ENCODE measurements around the gene FADS1. TPM values are rescaled to one million over a fixed set of nuclear protein-coding genes. Genes with fewer than 3 reads are reported as not detected.
A peak's percentile ranks its signal among the peaks of the same experiment; 100 is the strongest.

Gene FADS1
- total and polyA plus RNA-seq, 4 donors, result 11.8 to 61.1 (median 32.0) TPM

DNA sequence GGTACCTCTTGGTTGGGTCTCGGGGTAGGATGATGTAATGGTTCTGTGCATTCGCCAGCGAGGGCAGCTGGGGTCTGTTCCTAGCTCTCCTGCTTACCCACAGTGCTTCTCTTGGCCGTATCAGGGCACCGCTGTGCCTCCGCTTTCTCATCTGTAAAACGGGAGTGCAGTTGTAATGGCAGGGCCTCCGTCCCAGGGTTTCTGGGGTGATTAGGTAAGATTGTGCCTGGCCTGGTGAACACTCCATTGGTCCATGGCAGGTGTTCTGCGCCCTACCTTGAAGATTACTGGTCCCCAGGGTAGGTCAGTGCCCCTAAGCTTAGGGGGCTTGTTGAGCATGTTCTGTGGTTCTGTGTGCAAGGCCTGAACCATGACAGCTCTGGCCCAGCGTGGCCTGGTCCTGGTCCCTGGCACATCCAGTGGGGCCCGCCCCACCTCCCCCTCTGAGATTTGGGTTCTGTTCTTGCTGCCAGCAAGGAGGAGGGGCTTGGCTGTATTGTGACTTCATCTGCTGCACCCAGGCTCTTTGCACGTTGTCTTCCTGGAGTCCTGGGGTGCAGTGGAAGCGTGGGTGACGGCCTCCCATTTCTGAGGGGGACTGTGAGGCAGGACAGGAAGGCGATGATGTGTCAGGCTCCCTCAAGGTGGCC is 59.5 kb downstream of the FADS1 start:
- no peak overlapping the region for H3K27ac ChIP-seq (ENCODE audit: low read depth in 1 of 2, low read length in 2 of 2)
- DNase-seq, result no peak
- H3K4me1 ChIP-seq (ENCODE audit: control insufficient read depth in 1 of 2, insufficient read depth in 2 of 2, low read length in 2 of 2), result no peaks in the 10 kb centered on the region

DNA sequence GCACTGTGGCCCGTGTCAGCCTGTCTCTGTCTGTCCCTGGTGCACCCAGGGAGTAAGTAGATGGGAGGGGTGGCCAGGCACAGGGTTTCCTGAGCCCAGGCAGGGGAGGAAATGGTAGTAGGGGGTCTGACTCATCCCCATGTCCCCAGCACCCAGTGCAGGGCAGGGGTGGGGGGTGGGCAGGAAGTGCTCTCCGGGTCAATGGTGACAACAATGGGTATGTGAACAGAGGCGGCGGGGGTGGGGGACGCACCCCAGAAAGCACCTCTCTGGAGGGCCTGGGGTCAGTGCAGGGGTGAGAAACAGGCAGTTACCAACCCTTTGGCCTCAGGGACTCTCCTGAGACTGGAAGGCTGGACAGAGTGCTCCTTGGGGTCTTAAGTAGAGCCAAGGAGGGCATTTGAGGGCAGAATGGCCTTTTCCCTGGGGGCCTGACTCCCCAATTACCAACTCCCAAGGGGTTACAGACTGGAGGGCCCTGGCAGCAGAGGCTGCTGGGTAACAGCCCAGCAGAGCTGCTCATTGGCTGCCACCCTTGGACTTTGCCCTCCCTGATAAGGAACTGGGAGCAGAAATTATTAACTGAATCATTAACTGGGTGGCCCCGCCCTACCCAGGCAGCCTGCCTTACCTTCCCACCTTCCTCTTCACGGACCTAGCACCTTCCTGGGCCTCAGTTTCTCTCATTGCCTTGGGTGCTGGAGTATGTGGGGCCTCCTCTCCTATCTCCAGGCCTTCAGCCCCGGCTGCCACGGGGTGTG is 60.2 kb downstream of the FADS1 start:
- Histone ChIP-seq H3K36me3 (ENCODE audit: control insufficient read depth in 1 of 2, insufficient read depth in 2 of 2, low read length in 1 of 2) (no peaks in the 10 kb centered on the region), H3K27ac (ENCODE audit: low read depth in 1 of 2, low read length in 2 of 2) (no peak overlapping the region), H3K4me3 (ENCODE audit: low read length in 2 of 2) (no peak overlapping the region), H3K9me3 (ENCODE audit: control insufficient read depth, low read length) (no peaks in the 10 kb centered on the region), H3K27me3 (ENCODE audit: control insufficient read depth in 1 of 2, insufficient read depth in 2 of 2, low read length in 1 of 2) (no peaks in the 10 kb centered on the region), H3K4me1 (ENCODE audit: control insufficient read depth in 1 of 2, insufficient read depth in 2 of 2, low read length in 2 of 2) (no peaks in the 10 kb centered on the region)
- DNase-seq, result no peak
- 75 to 78% methylated on average over 9 of the region's 9 CpGs for WGBS, 2 donors
- intact Hi-C loops (cut with DNase I), result no loop called here
- ATAC-seq (ENCODE audit: low FRiP score), result no peak

More for the DNA sequence above, 59.5 kb downstream of the FADS1 start:
- H3K4me3 ChIP-seq (ENCODE audit: low read length in 2 of 2), result no peak overlapping the region
- no peaks in the 10 kb centered on the region for H3K36me3 ChIP-seq (ENCODE audit: control insufficient read depth in 1 of 2, insufficient read depth in 2 of 2, low read length in 1 of 2)
- no peak for ATAC-seq (ENCODE audit: low FRiP score)
- intact Hi-C loops (cut with DNase I), result no loop called here
- 73 to 76% methylated on average over 15 of the region's 15 CpGs for WGBS, 2 donors
- no peaks in the 10 kb centered on the region for H3K27me3 ChIP-seq (ENCODE audit: control insufficient read depth in 1 of 2, insufficient read depth in 2 of 2, low read length in 1 of 2)
- H3K9me3 ChIP-seq (ENCODE audit: control insufficient read depth, low read length), result no peaks in the 10 kb centered on the region

DNA sequence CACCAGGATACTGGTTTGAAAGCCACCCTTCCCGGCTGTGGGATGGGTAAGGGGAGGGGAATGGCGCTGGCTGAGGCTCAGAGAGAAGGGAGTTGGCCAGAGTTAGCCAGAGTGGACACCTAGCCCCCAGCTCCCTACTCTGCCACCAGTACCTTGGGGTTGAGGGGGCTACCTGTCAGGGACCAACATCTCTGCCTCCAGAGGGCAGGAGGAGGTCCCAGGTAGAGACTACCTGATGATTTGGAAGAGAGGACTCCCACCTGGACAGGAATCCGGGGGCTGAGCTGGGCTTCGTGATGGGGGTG is 60.7 kb downstream of the FADS1 start:
- H3K27ac ChIP-seq (ENCODE audit: low read depth in 1 of 2, low read length in 2 of 2), result no peak overlapping the region
- intact Hi-C loops (cut with DNase I), result no loop called here
- no peaks in the 10 kb centered on the region for H3K4me1 ChIP-seq (ENCODE audit: control insufficient read depth in 1 of 2, insufficient read depth in 2 of 2, low read length in 2 of 2)
- no peak for ATAC-seq (ENCODE audit: low FRiP score)
- no peak overlapping the region for H3K4me3 ChIP-seq (ENCODE audit: low read length in 2 of 2)
- H3K9me3 ChIP-seq (ENCODE audit: control insufficient read depth, low read length), result no peaks in the 10 kb centered on the region
- no peaks in the 10 kb centered on the region for H3K36me3 ChIP-seq (ENCODE audit: control insufficient read depth in 1 of 2, insufficient read depth in 2 of 2, low read length in 1 of 2)
- WGBS, 2 donors, result 88 to 92% methylated on average over 4 of the region's 4 CpGs
- no peaks in the 10 kb centered on the region for H3K27me3 ChIP-seq (ENCODE audit: control insufficient read depth in 1 of 2, insufficient read depth in 2 of 2, low read length in 1 of 2)
- DNase-seq, result no peak

DNA sequence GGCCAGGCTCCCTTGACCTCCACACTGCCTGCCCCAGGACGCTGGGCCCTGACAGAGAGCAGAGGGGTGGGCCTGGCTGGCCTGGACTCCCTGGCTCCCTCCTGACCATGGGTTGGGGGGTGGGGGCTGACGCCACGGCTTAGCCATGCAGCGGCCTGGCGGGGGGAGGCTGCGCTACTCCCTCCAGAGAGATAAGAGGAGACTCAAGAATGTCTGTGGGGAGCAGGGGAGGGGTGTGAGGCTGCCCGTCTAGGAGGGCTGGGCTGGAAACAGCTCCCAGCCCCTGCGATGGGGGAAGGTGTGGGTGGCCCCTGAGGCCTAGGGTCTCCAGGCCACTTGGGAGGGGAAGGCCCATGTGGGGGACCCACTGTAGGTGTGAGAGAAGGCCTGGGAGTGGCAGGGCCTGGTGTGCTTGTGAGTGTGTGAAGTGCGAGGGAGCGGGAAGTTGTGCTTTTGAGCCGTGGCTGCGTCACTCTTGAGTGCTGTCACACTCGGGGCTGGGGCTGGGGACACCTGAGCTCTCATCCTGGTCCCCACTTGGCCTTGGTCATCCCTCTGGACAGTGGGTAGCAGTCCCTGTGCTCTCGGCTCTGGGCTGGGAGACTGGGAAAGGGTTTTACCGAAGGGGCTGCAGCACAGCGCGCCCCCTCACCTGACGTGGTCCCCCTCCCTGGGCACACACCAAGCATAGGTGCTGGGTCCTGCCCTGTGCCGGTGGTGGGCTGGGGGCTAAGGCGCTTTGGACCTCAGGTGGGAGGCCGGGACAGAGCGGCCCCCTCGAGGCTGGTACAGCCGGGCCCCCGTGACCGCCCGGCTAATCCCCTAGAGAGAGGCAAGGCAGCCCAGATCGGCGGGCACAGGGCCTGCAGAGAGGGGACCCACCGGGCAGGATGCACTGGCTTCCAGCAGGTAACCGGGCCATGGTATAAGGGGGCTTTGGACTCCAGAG is 62.0 kb downstream of the FADS1 start:
- H3K4me3 ChIP-seq (ENCODE audit: low read length in 2 of 2), result no peak overlapping the region
- H3K36me3 ChIP-seq (ENCODE audit: control insufficient read depth in 1 of 2, insufficient read depth in 2 of 2, low read length in 1 of 2), result no peaks in the 10 kb centered on the region
- DNase-seq (no peak), ATAC-seq (ENCODE audit: low FRiP score) (no peak)
- WGBS, 2 donors, result 79 to 82% methylated on average over 26 to 31 of the region's 31 CpGs
- H3K9me3 ChIP-seq (ENCODE audit: control insufficient read depth, low read length), result no peaks in the 10 kb centered on the region
- intact Hi-C loops (cut with DNase I), result no loop called here
- no peaks in the 10 kb centered on the region for H3K4me1 ChIP-seq (ENCODE audit: control insufficient read depth in 1 of 2, insufficient read depth in 2 of 2, low read length in 2 of 2)
- no peak overlapping the region for H3K27ac ChIP-seq (ENCODE audit: low read depth in 1 of 2, low read length in 2 of 2)
- no peaks in the 10 kb centered on the region for H3K27me3 ChIP-seq (ENCODE audit: control insufficient read depth in 1 of 2, insufficient read depth in 2 of 2, low read length in 1 of 2)

DNA sequence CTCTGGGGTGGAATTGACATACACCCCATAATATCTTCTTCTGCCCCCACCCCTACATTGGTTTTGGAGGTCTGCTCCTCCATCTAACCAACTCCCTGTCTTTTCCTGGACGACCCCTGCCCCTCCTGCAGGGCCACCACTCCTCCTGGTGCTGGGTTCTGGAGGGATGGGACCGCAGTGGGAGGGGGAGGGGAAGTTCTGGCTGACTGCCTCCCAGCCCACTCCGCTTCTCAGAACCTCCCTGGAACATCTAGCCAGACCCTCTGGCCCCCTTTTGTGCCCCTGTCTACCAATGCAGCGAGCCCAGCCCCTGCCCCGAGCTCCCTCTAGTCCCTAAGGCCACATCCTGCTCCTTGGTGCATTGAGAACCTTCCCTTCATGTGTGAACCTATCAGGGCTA is 63.1 kb downstream of the FADS1 start:
- DNase-seq (no peak), ATAC-seq (ENCODE audit: low FRiP score) (no peak)
- Histone ChIP-seq H3K4me1 (ENCODE audit: control insufficient read depth in 1 of 2, insufficient read depth in 2 of 2, low read length in 2 of 2) (no peaks in the 10 kb centered on the region), H3K27ac (ENCODE audit: low read depth in 1 of 2, low read length in 2 of 2) (no peak overlapping the region), H3K36me3 (ENCODE audit: control insufficient read depth in 1 of 2, insufficient read depth in 2 of 2, low read length in 1 of 2) (no peaks in the 10 kb centered on the region), H3K9me3 (ENCODE audit: control insufficient read depth, low read length) (no peaks in the 10 kb centered on the region), H3K4me3 (ENCODE audit: low read length in 2 of 2) (no peak overlapping the region), H3K27me3 (ENCODE audit: control insufficient read depth in 1 of 2, insufficient read depth in 2 of 2, low read length in 1 of 2) (no peaks in the 10 kb centered on the region)
- 93% methylated on average over 5 of the region's 5 CpGs for WGBS, 2 donors
- intact Hi-C loops (cut with DNase I), result no loop called here

DNA sequence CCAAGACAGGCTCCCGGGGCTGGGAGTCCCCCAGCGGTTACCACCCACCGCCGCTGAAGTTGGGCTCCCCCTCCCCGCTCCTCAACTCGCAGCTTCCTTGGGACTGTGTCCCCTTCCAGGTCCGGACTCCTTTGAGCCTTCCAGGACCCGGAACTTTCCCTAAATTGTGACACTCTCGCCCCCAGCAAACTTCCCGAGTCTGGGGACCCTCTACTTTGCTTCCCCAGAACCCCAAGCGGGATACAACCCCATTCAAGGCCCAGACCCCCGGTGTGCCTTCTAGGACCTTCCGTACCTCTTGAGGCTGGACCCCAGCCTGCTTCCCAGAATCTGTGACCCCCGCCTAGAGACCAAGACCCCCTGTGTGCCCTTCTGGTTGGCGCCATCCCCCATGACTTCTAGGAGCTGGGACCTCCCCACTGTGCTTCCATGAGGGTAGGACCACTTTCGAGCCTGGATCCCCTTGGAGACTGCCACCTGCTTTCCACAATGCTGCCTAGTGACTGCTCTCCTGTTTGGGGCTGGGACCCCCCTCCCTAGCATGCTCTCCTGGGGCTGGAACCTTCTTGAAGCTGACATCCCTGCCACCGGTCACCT is 63.8 kb downstream of the FADS1 start:
- ATAC-seq (ENCODE audit: low FRiP score) (no peak), DNase-seq (no peak)
- intact Hi-C loops (cut with DNase I), result no loop called here
- peak overlapping the region in 1 of 2 donors; percentile 7 for H3K4me3 ChIP-seq (ENCODE audit: low read length in 2 of 2)
- 33 to 34% methylated on average over 17 of the region's 17 CpGs for WGBS, 2 donors
- H3K27me3 ChIP-seq (ENCODE audit: control insufficient read depth in 1 of 2, insufficient read depth in 2 of 2, low read length in 1 of 2), result no peaks in the 10 kb centered on the region
- H3K27ac ChIP-seq (ENCODE audit: low read depth in 1 of 2, low read length in 2 of 2), result no peak overlapping the region
- H3K36me3 ChIP-seq (ENCODE audit: control insufficient read depth in 1 of 2, insufficient read depth in 2 of 2, low read length in 1 of 2), result no peaks in the 10 kb centered on the region
- H3K9me3 ChIP-seq (ENCODE audit: control insufficient read depth, low read length), result no peaks in the 10 kb centered on the region
- no peaks in the 10 kb centered on the region for H3K4me1 ChIP-seq (ENCODE audit: control insufficient read depth in 1 of 2, insufficient read depth in 2 of 2, low read length in 2 of 2)

DNA sequence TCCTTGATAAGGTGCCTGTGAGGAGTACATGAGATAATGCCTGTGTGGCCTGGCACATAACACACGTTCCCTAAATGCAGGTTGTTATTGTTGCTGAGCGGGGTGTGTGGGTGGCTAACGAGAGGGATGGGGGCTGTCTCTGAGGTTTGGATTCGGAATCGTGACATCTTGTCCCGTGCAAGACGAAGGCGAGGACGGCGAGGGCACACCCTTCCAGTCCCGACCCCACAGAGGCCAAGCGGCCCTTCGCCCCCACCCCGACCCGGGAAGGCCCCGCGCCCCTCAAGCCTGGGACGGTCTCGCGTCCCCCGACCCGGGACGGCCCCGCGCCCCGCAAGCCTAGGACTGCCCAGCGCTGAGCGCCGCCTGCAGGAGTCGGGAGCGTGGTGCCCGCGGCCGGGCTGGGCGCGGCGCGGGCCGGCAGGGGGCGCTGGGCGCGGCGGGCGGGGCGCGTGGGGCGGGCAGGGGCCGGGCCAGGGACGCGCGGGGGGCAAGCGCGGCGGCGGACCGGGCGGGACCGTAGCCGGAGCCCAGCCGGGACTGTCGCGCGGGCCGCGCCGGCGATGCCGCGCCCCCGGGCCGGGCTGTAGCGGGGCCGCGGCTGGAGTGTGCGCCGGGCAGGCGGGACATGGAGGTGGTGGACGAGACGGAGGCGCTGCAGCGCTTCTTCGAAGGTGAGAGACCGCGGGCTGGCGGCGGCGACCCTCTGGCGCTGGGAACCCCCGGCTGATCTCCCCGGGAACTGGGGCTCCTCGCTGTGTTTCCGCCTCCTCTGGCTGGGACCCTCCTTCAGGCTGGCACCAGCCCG is 64.5 kb downstream of the FADS1 start, which contains the start of gene MYRF:
TSS of gene MYRF (plus strand) at position 520 of the 808 bp plus-strand sequence. CDS start at position 629, 109 bp downstream.
- H3K4me1 ChIP-seq (ENCODE audit: control insufficient read depth in 1 of 2, insufficient read depth in 2 of 2, low read length in 2 of 2), result no peaks in the 10 kb centered on the region
- no peaks in the 10 kb centered on the region for H3K36me3 ChIP-seq (ENCODE audit: control insufficient read depth in 1 of 2, insufficient read depth in 2 of 2, low read length in 1 of 2)
- DNase-seq (peak in 1 of 2 donors; percentile 88), ATAC-seq (ENCODE audit: low FRiP score) (peak; percentile 36)
- intact Hi-C loops (cut with DNase I), result no loop called here
- no peak within 1 kb of the TSS for H3K27ac ChIP-seq (ENCODE audit: low read depth in 1 of 2, low read length in 2 of 2)
- H3K4me3 ChIP-seq (ENCODE audit: low read length in 2 of 2), result peak within 1 kb of the TSS in 1 of 2 donors; percentile 7
- H3K9me3 ChIP-seq (ENCODE audit: control insufficient read depth, low read length), result no peaks in the 10 kb centered on the region
- 1% methylated on average over 43 to 93 of the region's 93 CpGs for WGBS, 2 donors
- H3K27me3 ChIP-seq (ENCODE audit: control insufficient read depth in 1 of 2, insufficient read depth in 2 of 2, low read length in 1 of 2), result no peaks in the 10 kb centered on the region

DNA sequence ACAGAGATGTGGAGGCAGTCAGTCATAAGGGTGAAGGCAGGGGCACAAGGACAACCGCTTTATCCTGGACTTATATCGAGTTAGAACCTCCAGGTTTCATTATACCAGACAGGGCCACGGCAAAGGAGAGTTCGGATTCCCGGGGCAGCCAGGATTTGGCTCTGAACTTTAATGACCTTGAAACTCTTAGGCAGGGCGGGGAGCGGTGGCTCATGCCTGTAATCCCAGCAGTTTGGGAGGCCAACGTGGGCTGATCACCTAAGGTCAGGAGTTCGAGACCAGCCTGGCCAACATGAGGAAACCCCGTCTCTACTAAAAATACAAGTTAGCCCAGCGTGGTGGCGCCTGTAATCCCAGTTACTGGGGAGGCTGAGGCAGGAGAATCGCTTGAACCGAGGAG is 65.4 kb downstream of the FADS1 start:
- Histone ChIP-seq H3K27me3 (ENCODE audit: control insufficient read depth in 1 of 2, insufficient read depth in 2 of 2, low read length in 1 of 2) (no peaks in the 10 kb centered on the region), H3K9me3 (ENCODE audit: control insufficient read depth, low read length) (no peaks in the 10 kb centered on the region), H3K4me1 (ENCODE audit: control insufficient read depth in 1 of 2, insufficient read depth in 2 of 2, low read length in 2 of 2) (no peaks in the 10 kb centered on the region), H3K27ac (ENCODE audit: low read depth in 1 of 2, low read length in 2 of 2) (no peak overlapping the region), H3K36me3 (ENCODE audit: control insufficient read depth in 1 of 2, insufficient read depth in 2 of 2, low read length in 1 of 2) (no peaks in the 10 kb centered on the region), H3K4me3 (ENCODE audit: low read length in 2 of 2) (no peak overlapping the region)
- intact Hi-C loops (cut with DNase I), result no loop called here
- WGBS, 2 donors, result 90 to 92% methylated on average over 14 of the region's 14 CpGs
- DNase-seq, result no peak
- ATAC-seq (ENCODE audit: low FRiP score), result no peak
